ENCODE measurements around the gene MARCHF3.

MARCHF3 gene

DNA sequence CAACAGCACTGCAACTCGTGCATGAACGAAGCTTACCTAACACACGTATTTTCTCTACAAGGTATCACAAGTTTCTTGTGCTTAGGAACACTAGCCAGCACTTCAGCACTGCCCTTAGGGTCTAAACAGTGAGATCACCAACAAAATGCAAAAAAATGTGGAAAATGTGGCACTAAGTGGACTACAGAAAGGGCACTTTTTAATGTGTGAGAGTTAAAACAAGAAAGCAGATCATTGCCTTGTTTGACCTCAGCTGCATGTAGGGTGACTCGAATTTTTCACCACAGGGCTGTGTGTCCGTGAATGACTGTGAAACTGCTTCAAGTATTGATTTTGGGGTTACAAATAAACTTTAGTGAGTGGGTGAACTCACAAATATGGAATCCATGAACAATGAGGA, 90.5 kb downstream of the MARCHF3 start:
- ChIA-PET CTCF (no interaction called here), POLR2A (interaction anchor here (0.7 kb wide), 1 partner anchor 91 kb away, joined by 3 read pairs; the partner anchor contains the start of gene MARCHF3)
- TF ChIP-seq BHLHE40 (IDR thresholded peaks at IDR 0.05; ENCODE audit: borderline replicate concordance), result no peak
- DNase-seq (ENCODE audit: extremely low spot score), result no peak

DNA sequence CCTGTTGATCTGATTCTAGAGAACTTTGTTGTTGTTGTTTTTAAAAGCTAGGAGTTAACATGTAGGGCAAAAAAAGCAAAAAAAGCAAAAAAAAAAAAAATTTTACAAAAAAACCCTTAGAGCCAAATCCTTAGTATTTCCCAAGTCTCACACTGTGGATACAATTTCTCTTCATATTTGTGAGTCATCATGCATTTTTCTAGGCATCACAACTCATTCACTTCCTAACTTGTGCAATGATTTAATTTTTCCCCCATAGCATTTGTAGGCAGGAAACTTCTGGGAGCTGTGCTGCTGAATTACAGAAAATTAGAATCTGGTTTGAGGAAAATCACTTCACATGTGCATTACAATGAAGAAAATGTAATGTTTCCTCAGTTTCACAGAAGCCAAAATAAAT, 91.9 kb downstream of the MARCHF3 start:
- ChIA-PET CTCF (interaction anchor here (0.6 kb wide), 1 partner anchor 337 kb away, joined by 3 read pairs; no protein-coding TSS in a partner anchor), POLR2A (no interaction called here)
- DNase-seq (ENCODE audit: extremely low spot score), result no peak
- TF ChIP-seq HDGF (IDR thresholded peaks at IDR 0.05; ENCODE audit: borderline replicate concordance) (no peak), FOXK2 (IDR thresholded peaks at IDR 0.05) (no peak), LEF1 (IDR thresholded peaks at IDR 0.05; ENCODE audit: borderline replicate concordance) (no peak), BHLHE40 (IDR thresholded peaks at IDR 0.05; ENCODE audit: borderline replicate concordance) (no peak), ELF4 (IDR thresholded peaks at IDR 0.05) (no peak), ARNT (IDR thresholded peaks at IDR 0.05) (no peak), SP1 (IDR thresholded peaks at IDR 0.05) (no peak)

DNA sequence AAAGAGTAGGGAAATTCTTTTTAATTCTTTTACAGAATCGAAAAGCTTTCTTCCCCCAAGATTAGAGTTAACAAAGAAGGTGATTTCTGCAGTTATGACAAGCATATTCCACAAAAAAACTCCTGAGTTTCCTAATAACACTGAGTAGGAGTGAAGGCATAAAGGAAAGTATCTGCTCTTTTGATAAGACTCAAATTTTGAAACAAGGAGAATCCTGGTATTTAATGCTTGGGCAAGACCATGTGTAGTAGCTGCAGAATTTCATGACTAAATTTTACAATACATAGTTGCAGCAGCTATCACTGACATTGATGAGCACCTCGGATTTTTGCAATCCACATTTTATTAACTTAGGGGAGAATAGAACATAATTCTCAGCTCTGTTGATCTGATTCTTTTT, 92.6 kb downstream of the MARCHF3 start:
- no peak for DNase-seq (ENCODE audit: extremely low spot score)
- CTCF ChIA-PET, result interaction anchor here (0.8 kb wide), 1 partner anchor 11 kb away, joined by 4 read pairs; no protein-coding TSS in a partner anchor
- POLR2A ChIA-PET, result no interaction called here
- TF ChIP-seq FOXK2 (IDR thresholded peaks at IDR 0.05) (no peak), ARNT (IDR thresholded peaks at IDR 0.05) (no peak), HDGF (IDR thresholded peaks at IDR 0.05; ENCODE audit: borderline replicate concordance) (no peak), ZNF384 (IDR thresholded peaks at IDR 0.05) (no peak), L3MBTL2 (conservative IDR thresholded peaks at IDR 0.05) (no peak), CTBP1 (IDR thresholded peaks at IDR 0.05; ENCODE audit: borderline replicate concordance) (no peak), SUZ12 (IDR thresholded peaks at IDR 0.05) (no peak), BHLHE40 (IDR thresholded peaks at IDR 0.05; ENCODE audit: borderline replicate concordance) (no peak), FOXM1 (IDR thresholded peaks at IDR 0.05; ENCODE audit: borderline replicate concordance) (no peak), ELF4 (IDR thresholded peaks at IDR 0.05) (no peak), LEF1 (IDR thresholded peaks at IDR 0.05; ENCODE audit: borderline replicate concordance) (no peak), FOXA1 (IDR thresholded peaks at IDR 0.05) (no peak), NFRKB (IDR thresholded peaks at IDR 0.05) (no peak), TARDBP (IDR thresholded peaks at IDR 0.05) (no peak)
- TF ChIP-seq, protein P1, sequence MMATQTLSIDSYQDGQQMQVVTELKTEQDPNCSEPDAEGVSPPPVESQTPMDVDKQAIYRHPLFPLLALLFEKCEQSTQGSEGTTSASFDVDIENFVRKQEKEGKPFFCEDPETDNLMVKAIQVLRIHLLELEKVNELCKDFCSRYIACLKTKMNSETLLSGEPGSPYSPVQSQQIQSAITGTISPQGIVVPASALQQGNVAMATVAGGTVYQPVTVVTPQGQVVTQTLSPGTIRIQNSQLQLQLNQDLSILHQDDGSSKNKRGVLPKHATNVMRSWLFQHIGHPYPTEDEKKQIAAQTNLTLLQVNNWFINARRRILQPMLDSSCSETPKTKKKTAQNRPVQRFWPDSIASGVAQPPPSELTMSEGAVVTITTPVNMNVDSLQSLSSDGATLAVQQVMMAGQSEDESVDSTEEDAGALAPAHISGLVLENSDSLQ (IDR thresholded peaks at IDR 0.05), result no peak

DNA sequence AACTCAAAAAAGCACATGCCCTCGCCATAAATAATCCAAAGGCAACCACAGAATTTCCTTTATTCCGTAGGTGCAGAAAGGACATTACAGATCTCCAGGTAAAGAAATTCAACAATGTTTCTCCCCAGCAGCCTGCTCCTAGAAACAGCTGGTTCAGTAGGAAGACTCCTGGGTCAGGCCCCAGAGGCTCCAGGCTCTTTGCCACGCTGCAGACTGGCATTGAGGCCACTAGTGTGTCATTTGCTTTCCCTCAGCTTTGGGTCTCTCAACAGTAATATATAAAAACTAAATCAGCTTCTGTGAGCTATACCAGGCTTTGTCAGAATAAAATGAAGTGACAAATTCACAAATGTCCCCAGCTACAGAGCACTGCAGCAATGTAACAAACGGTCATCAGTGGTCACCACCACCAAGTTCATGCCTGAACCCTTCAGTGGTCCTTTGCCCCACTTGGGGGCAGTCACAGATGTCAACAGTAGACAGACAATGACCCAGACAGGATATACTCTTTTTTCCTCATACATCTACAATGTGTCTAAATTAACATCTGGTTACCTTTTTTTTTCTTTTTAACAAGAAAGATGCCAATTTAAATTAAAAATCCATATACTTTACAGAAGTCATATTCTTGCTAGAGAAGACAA, 93.5 kb downstream of the MARCHF3 start:
- DNase-seq (ENCODE audit: extremely low spot score), result no peak
- CTCF ChIA-PET, result no interaction called here
- TF ChIP-seq FOXA1 (IDR thresholded peaks at IDR 0.05), result no peak
- no peak for TF ChIP-seq L3MBTL2 (conservative IDR thresholded peaks at IDR 0.05)
- TF ChIP-seq, protein P1 (IDR thresholded peaks at IDR 0.05), result no peak
- TF ChIP-seq FOXM1 (IDR thresholded peaks at IDR 0.05; ENCODE audit: borderline replicate concordance), result no peak
- no peak for TF ChIP-seq BHLHE40 (IDR thresholded peaks at IDR 0.05; ENCODE audit: borderline replicate concordance)
- no peak for TF ChIP-seq LEF1 (IDR thresholded peaks at IDR 0.05; ENCODE audit: borderline replicate concordance)
- TF ChIP-seq ARNT (IDR thresholded peaks at IDR 0.05), result no peak
- TF ChIP-seq SP1 (IDR thresholded peaks at IDR 0.05), result no peak
- TF ChIP-seq NFRKB (IDR thresholded peaks at IDR 0.05), result no peak
- TF ChIP-seq FOXK2 (IDR thresholded peaks at IDR 0.05), result no peak
- no peak for TF ChIP-seq ZNF384 (IDR thresholded peaks at IDR 0.05)
- no peak for TF ChIP-seq CTBP1 (IDR thresholded peaks at IDR 0.05; ENCODE audit: borderline replicate concordance)
- TF ChIP-seq HDGF (IDR thresholded peaks at IDR 0.05; ENCODE audit: borderline replicate concordance), result no peak
- TF ChIP-seq SUZ12 (IDR thresholded peaks at IDR 0.05), result no peak
- TF ChIP-seq ELF4 (IDR thresholded peaks at IDR 0.05), result no peak
- no peak for TF ChIP-seq TARDBP (IDR thresholded peaks at IDR 0.05)
- POLR2A ChIA-PET, result no interaction called here

DNA sequence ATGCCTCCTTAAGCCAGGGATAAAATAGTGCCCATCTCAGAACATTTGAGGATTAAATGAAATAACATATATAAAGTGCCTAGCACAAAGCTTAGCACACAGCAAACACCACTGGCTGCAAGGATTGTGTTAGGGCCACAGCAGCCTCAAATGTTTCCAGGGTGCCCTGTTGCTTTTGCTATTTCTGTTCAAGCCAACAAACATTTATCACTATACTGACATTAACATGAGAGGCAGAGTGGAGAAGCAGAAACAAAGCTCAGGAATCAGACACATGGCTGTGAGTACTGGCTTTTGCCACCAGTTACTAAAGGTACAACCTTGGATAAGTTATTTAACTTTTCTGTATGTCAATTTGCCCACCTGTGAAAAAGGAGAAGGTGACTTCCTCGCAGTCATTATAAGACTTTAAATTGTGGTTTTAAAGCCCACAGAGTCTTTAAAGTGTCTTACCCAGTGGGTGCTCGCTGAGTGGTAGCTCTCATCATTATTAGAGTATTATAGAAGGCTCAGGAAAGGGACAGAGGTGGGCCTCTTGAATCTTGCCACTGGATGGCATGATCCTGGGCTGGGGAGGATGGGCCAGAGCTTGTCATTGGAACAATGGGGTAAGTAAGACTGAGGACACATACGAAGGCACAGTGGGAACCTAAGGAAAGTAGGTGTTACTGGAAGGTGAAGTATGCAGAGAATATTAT, 98.2 kb downstream of the MARCHF3 start:
- no peak for TF ChIP-seq NFRKB (IDR thresholded peaks at IDR 0.05)
- no peak for TF ChIP-seq L3MBTL2 (conservative IDR thresholded peaks at IDR 0.05)
- TF ChIP-seq CTBP1 (IDR thresholded peaks at IDR 0.05; ENCODE audit: borderline replicate concordance), result no peak
- no peak for TF ChIP-seq FOXK2 (IDR thresholded peaks at IDR 0.05)
- no peak for TF ChIP-seq TARDBP (IDR thresholded peaks at IDR 0.05)
- TF ChIP-seq SUZ12 (IDR thresholded peaks at IDR 0.05), result no peak
- no peak for TF ChIP-seq LEF1 (IDR thresholded peaks at IDR 0.05; ENCODE audit: borderline replicate concordance)
- no peak for TF ChIP-seq SP1 (IDR thresholded peaks at IDR 0.05)
- ChIA-PET POLR2A (no interaction called here), CTCF (interaction anchor here (0.9 kb wide), 1 partner anchor 97 kb away, joined by 3 read pairs; no protein-coding TSS in a partner anchor)
- DNase-seq (ENCODE audit: extremely low spot score), result no peak

DNA sequence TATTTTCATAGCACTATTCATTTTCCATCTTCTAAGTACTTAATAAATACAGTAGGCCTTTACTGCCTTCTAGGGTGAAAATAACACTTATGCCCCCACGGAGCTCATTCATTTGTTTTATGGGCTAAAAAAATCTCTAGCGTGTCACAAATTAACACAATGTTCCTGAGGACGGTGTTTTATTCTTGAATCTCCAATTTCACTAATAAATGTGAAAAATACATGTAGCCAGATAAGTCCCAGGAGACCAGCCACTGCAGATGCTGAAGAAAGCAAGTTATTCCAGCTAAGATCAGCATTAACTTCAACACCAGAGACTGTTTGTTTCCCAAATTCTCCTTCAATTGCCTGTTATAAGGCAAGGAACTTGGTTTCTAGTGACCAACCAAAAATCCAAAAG, 102.3 kb downstream of the MARCHF3 start:
- no peak for DNase-seq (ENCODE audit: extremely low spot score)
- ChIA-PET CTCF (no interaction called here), POLR2A (no interaction called here)

More for the DNA sequence above, 102.3 kb downstream of the MARCHF3 start:
- TF ChIP-seq ELF4 (IDR thresholded peaks at IDR 0.05), result no peak
- TF ChIP-seq BHLHE40 (IDR thresholded peaks at IDR 0.05; ENCODE audit: borderline replicate concordance), result no peak
- no peak for TF ChIP-seq SUZ12 (IDR thresholded peaks at IDR 0.05)
- no peak for TF ChIP-seq HDGF (IDR thresholded peaks at IDR 0.05; ENCODE audit: borderline replicate concordance)
- no peak for TF ChIP-seq CTBP1 (IDR thresholded peaks at IDR 0.05; ENCODE audit: borderline replicate concordance)
- no peak for TF ChIP-seq NFRKB (IDR thresholded peaks at IDR 0.05)
- no peak for TF ChIP-seq L3MBTL2 (conservative IDR thresholded peaks at IDR 0.05)
- TF ChIP-seq ARNT (IDR thresholded peaks at IDR 0.05), result no peak
